NK-92 (cell line): ENCODE results near the gene TTLL9.

Source experiments
- DNase-seq: peaks from one replicate; lab custom pipeline; 2025; ENCODE audit not compliant: unreplicated experiment; lab: John Stamatoyannopoulos, UW

TTLL9 gene

DNA sequence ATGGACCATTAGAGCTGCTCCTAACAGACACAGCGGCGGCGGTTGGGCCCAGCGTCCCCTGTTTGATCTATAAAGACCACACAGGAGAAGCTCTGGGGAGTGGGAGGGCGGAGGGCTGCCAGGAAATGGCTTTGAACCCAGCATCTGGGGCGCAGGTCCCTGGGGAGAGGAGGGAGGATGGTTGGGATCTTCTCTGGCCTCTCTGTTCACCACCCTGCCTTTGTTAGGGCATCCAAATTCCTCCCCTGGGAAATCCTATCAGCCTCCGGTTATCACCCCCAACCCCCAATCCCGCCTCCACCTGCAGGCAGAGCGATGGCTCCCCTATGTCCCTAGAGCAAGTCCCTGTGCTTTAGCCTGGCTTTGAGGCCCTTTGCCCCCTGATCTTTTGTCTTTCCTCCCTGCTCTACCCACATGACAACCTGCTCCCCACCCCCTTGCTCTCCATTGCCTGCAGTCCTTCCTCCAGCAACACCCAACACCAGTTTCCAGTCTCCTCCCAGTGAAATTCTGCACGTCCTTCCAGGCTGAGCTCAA, 104.6 kb downstream of the TTLL9 start:
- no peak for DNase-seq

- no peak for DNase-seq
These were observed 105.4 kb downstream of the TTLL9 start for GRCh38 chr20:31975874-31976273.

DNA sequence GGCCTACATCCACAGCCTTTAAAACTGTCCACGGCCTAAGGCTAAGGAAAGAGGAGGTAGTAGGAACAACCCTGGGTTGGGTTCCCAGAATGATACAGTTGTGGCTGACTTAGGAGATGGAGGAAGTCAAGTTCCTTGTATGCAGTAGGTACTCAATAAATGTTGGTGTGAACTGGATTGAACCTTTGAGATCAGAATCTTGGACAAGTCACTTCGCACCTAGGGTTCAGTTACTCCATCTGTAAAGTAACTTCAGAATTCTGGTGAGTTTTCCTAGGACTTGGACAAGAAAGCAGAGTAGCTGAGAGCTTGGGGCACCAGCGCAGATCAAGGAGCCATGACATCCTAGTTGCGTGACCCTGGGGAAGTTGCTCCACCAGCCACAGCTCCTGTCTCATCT, 106.6 kb downstream of the TTLL9 start:
- DNase-seq = no peak

DNA sequence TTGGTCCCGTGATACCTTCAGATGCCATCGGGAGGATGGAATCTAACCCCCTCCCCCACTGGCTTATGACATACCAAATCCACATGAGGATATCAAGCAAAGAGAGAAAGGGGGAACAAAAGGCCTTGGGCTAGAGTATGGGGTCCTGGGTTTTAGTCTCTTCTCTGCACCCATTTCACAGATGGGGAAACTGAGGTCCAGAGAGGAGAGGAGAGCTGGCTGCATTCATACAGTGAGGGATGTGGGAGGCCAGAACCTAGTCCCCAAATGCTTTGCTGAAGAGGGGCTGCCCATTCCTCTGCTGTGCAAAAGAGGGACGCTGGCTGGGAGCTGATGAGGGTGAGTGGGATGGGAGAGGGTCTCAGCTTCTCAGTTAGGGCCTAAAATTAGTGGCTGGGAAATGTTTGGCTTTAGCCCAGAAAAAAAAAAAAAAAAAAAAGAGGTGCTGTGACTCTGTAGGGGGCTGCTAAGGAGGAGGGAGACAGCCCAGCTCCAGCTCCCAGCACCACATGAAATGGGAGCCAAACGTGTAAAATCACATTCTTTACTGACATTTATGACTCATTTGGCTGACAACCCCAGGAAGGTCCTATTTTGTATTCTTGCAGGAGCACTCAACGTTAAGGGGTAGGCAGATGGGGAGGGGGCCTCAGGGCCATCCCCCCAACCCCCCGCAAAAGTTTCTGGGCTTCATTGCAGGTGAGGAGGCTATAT, 109.4 kb downstream of the TTLL9 start:
- no peak for DNase-seq

DNA sequence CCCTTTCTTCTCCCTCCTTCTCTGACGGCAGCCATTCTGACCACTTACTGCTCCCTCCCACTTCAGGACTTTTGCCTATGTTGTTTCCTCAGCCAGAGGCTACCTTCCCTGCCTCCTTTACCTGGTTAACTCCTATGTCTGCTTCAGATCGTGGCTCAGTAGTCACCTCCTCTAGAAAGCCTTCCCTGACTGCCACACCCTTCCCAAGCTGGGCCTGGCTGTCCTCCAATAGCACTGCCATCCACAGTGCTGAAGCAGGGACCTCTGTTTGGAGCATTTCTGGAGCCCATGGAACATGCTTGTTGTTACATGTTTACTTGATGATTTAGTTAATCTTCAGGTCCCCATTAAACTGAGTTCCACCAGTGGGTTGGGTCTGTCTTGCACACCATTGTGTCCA, 111.3 kb downstream of the TTLL9 start:
- DNase-seq = no peak

GRCh38 chr20:31984981-31985471, 114.6 kb downstream of the TTLL9 start:
- DNase-seq = no peak

GRCh38 chr20:31987744-31988143, 117.3 kb downstream of the TTLL9 start:
- no peak for DNase-seq

DNA sequence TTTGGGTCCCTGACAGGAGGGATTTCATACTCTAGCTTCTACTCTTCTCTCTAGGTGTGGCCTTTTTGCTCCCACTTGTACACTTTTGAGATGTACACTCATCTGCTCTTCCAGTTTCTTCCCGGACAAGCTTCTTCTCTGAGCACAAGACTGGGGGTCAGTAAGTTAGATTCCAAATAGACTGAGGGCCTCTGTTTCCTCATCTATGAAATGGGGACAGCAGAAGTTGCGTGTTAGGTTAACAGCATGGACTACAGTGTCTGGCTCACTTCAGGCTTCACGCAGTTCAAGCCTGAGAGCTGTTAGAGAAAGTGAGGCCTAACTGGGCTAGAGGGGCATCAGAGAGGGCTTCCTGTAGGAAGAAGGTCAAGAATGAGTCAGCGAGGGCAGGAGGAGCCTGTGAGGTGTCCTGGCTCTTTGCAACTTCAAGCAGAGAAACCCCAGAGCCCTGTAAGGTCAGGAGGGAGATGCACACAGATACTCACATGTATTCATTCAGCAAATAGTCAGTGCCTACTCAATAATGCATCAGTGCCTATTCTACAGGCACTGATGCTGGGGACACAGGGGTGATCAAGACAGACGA, 118.1 kb downstream of the TTLL9 start:
- no peak for DNase-seq

DNA sequence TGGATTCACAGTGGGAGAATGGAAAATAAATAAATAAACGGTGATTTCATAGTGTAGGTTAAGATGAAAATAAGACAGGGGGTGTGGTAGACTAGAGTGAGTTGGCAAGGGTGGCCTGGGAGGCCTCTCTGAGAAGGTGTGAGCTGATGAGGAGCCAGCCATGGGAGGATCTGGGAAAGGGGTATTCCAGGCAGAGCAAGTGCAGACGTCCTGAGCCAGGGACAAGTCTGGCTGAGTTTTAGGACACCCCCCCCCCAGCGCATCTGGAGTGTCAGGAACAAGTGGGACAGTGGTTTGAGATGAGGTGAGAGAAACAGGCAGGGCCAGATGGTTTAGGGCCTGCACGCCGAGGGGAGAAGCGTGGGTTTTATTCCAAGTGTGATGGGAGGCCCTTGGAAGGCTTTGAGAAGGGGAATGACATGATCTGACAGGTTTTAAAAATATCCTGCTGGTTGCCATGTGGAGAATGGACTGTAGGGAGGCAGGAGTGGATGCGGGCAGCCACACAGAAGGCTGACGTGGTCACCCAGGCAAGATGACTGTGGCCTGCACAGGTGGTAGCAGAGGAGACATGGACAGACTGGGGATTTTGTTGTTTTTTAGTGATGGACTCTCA, 118.7 kb downstream of the TTLL9 start:
- no peak for DNase-seq

DNA sequence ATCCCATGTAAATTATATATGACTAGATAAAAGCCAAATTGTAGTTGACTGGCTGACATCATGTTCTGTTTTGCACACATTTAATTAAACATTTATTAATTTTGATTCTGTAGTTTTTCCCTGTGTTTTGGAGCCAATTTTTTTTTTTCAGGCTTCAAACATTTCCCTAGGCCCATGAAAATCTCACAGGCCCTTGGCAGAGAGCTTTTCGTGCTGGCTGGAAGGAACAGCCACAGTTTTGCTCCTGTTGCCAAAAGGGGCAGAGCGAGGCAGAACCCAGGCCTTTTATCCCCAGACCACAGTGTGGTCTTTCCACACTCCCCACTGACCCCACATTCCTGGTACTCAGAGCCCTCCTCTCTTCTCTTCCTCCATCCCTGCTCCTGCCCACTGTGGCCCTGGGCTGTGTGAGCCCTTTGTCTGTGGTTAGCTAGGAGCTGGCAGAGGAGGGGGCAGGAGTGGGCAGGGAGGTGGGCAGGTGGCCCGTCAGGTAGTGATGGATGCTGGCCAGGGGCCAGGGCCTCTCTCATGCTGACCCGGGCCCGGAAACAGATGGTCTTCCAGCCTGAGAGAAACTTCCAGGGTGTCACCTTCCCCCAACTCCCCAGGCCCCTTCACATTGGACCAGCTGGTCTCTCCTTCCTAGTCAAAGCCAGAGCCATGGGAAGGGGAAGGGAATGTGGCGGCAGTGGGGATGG, 120.4 kb downstream of the TTLL9 start:
- DNase-seq = no peak

DNA sequence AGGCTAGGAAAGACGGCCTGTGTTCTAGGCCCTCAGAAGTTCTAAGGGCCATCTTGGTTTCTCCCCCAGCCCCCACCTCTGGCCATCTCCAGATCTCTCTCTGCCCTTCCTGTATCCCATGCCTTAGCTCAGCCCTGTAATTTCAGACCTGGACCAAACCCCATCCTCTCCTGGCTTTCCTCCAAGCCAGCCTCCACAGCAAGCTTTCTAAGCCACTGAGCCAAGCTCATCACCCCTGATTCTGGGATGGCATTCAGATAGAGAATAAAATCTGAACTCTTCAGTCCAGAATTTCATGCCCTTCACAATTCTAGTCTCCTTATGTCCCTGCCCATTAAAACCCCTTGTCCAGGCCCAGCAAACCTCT, 120.9 kb downstream of the TTLL9 start:
- DNase-seq = no peak

DNA sequence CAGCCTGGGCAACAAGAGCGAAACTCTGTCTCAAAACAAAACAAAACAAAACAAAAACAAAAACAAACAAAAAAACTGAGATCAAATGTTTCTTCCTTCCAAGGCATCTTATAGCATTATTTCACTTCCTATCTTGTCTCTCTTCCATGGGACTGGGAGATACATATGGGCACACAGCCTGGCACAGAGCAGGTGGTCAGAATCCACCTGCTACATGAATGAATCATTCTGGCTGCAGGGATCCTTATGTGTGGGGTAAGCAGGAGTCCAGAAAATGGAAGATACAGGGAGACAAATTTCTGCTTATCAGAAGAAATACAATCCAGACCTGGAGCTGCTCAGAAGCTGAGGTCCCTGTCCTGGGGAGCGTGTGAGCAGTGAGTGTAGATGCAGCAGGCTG, 121.7 kb downstream of the TTLL9 start:
- no peak for DNase-seq
